Anterior cingulate cortex (tissue), 58 donors: ENCODE results near the gene ZNF823.
"Not testable (repeated sequence)": the region's sequence is repeated elsewhere in the genome, so short reads cannot be mapped to it uniquely, and the experiment has no call there.

Source experiments
- DNase-seq, 58 donors: peaks; one replicate each; lab custom pipeline; 2025; lab: John Stamatoyannopoulos, UW

The ZNF823 gene

DNA sequence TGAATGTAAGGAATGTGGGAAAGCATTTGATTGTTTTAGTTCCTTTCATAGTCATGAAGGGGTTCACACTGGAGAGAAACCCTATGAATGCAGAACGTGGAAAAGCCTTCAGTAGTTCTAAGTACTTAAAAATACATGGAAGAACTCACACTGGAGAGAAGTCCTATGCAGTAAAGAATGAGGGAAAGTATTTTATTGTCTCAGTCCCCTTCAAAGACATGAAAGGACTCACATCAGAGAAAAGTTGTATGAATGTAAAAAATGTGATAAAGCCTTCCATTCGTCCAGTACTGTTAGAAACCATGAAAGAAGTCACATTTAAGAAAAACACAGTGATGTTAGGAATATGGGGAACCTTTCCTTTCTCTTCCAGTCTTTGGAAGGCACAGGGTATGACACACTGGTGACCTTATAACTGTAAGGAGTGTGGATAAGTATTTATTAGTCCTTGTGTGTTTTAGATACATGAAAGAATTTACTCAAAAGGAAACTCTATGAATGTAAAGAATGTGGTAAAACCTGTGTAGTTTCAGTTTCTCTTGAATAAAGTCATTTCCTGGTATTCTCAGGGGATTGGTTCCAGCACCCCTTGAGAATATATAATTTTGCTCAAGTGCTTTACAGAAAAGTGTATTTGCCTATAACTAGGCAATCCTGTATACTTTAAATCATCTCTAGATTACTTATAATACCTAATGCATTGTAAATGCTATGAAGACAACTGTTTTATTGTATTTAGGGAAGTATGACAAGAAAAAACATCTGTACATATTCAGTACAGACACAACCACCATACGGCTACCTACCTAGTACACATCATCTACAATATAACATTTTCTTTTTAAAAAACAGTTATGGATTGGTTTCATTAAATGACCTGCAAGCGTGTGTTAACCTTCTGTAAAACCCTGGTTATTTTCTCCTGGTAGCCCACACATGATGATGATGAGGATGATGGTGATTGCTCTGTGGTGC lies 52.8 kb downstream of the ZNF823 start:
- no peak for DNase-seq

DNA sequence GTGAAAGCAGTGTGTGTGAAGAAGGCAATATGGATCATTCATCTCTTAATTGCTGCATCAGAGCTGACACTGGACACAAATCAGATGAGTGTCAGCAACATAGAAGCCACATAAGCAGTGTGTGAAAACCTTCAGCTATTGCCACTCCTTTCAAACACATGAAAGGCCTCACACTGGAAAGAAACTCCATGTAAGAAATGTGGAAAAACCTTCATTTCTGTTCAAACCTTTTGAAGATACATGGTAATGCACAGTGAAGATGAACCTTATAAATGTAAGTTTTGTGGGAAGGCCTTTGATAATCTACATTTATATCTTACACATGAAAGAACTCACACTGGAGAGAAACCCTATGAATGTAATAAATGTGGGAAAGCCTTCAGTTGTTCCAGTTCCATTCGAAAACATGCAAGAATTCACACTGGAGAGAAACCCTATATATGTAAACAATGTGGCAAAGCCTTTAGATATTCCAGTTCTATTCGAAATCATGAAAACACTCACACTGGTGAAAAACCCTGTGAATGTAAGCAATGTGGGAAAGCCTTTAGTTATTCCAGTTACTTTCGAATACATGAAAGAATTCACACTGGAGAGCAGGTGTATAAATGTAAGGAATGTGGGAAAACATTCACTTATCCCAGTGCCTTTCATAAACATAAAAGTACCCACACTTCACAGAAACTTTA lies 53.6 kb downstream of the ZNF823 start:
- DNase-seq, result no peak

DNA sequence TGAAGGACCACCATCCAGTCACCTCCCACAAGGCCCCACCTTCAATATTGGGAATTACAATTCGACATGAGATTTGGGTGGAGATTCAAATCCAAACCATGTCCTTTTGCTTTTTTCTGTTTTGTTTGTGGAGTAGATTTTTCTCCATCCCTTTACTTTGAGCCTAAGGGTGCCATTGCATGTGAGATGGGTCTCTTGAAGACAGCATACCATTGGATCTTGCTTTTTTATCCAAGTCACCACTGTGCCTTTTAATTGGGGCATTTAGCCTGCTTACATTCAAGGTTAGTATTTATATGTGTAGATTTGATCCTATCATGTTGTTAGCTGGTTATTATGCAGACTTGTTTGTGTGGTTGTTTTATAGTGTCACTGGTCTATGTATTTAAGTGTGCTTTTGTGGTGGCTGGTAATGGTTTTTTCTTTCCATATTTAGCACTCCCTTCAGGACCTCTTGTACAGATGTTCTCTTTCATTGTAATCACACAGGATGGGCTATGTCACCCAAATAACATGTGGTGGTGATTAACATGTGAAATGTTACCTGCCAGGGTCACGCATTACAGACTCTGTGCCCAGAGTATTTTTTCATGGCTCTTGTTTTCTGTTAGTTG lies 58.0 kb downstream of the ZNF823 start:
- no peak for DNase-seq

DNA sequence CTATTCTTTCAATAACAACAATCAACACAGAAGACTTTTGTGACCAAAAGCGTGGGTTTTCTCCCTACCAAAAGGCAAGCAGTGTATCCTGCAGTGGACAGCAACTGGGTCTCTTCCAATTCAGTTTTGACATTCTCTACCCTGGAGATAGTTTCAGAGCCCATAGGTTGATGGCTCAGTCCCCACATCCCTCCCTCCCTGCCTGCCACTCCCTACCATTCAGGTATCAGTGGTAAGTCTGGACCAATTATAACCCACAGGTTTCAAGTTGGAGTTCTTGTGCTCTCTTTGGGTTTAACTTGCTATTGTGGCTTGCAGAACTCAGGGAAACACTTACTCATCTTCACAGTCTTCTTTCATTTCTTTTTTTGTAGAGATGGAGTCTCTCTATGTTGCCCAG lies 60.2 kb downstream of the ZNF823 start:
- no peak for DNase-seq

DNA sequence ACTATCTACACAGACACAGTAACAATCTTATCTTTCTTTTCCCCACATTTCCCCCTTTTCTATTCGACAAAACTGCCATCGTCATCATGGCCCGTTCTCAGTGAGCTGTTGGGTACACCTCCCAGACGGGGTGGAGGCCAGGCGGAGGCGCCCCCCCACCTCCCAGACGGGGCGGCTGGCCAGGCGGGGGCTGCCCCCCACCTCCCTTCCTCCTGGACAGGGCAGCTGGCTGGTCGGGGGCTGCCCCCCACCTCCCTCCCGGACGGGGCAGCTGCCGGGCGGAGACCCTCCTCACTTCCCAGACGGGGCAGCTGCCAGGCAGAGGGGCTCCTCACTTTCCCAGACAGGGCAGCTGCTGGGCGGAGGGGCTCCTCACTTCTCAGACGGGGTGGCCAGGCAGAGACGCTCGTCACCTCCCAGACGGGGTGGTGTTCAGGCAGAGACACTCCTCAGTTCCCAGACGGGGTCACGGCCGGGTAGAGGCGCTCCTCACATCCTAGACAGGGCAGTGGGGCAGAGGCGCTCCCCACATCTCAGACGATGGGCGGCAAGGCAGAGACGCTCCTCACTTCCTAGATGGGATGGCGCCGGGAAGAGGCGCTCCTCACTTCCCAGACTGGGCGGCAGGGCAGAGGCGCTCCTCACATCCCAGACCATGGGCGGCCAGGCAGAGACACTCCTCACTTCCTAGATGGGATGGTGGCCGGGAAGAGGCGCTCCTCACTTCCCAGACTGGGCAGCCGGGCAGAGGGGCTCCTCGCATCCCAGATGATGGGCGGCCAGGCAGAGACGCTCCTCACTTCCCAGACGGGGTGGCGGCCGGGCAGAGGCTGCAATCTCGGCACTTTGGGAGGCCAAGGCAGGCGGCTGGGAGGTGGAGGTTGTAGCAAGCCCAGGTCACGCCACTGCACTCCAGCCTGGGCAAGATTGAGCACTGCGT lies 61.8 kb downstream of the ZNF823 start:
- not testable (repeated sequence) for DNase-seq

DNA sequence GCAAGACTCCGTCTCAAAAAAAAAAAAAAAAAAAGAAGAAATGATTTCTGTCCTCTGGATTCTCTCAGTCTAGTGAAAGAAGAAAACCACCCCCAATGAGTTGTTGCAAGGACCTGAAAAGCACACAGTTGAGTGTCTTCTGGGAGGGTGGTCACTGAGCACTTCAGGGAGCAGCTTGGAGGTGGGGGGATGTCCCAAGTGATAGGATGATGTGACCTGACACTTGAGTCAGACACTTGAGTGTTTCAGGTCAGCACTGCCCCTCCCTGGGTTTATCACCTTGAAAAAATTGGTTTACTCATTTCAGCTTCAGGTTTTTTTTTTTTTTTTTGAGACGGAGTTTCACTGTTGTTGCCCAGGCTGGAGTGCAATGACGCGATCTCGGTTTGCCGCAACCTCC lies 63.2 kb downstream of the ZNF823 start:
- DNase-seq, result no peak

DNA sequence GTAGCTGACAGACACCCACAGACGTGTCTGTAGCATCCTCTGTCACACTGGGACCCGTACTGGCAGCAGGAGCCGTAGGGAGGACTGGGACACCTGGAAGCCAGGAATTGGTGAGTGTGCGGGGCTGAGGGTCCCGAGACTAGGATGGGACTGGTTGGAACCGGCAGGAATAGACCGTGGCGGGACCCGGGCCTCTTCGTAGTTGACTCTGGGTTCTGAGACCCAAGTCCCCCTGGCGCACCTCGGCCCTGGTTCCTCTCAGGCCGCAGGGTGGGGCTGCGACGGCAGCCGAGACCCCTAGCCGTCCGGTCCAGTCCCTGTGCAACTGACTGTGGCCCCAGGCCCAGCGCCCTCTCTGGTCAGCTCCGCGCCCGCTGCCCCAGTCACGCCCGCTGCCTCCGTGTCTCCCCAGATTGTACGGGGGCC lies 64.7 kb downstream of the ZNF823 start:
- peak in 1 of 58 donors; percentile 33 for DNase-seq

DNA sequence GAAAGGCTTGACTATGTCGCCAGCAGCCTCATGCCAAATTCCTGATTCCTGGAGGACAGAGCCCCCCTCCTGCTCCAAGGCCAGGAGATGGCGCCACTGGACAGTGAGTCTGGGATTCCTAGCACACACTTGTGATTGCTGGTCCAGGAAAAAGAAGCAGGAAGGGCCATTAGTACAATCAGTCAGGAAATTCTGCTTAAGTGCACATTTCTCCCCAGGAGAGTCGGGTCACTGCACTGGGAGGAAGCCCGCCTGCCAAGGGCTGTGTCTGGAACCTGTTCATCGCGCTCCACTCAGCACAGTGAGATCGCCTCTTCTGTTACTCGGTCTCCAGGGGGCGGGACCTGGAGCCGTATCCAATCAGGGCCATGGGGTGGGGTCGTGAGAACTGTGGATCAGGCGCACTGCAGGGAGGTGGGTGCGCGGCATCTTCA lies 65.1 kb downstream of the ZNF823 start:
- DNase-seq, result peak in 53 of 58 donors; percentile 18 to 81 (median 60)
